Measurements from ENCODE around the gene RAB6D. TPM values are rescaled to one million over a fixed set of nuclear protein-coding genes. Genes with fewer than 3 reads are reported as not detected.
"Not testable (repeated sequence)": the region's sequence is repeated elsewhere in the genome, so short reads cannot be mapped to it uniquely, and the experiment has no call there.

The RAB6D gene
- total RNA-seq, 1 donor from 2014 or later = not detected

- intact Hi-C loops (cut with micrococcal nuclease); H3K36me3 Mint-ChIP-seq (ENCODE audit: low read depth); H3K9me3 Mint-ChIP-seq; H3K4me3 Mint-ChIP-seq; H3K27ac Mint-ChIP-seq; DNase-seq (ENCODE audit: low spot score); H3K4me1 Mint-ChIP-seq (ENCODE audit: low read depth): not testable (repeated sequence)
- H3K27me3 Mint-ChIP-seq (ENCODE audit: insufficient read depth) = peaks cover 23% of the 10 kb centered on the region
These were observed 10.7 kb downstream of the RAB6D start for GRCh38 chr2:131353167-131353697.

GRCh38 chr2:131349021-131349420 is 14.9 kb downstream of the RAB6D start:
- Mint-ChIP-seq H3K9me3 (no peaks in the 10 kb centered on the region), H3K27me3 (ENCODE audit: insufficient read depth) (peaks cover 7% of the 10 kb centered on the region), H3K27ac (no peak overlapping the region), H3K36me3 (ENCODE audit: low read depth) (no peaks in the 10 kb centered on the region), H3K4me3 (no peak overlapping the region), H3K4me1 (ENCODE audit: low read depth) (no peaks in the 10 kb centered on the region)
- DNase-seq (ENCODE audit: low spot score) = no peak
- intact Hi-C loops (cut with micrococcal nuclease) = no loop called here

- H3K4me1 Mint-ChIP-seq (ENCODE audit: low read depth); intact Hi-C loops (cut with micrococcal nuclease); DNase-seq (ENCODE audit: low spot score); H3K4me3 Mint-ChIP-seq; H3K27me3 Mint-ChIP-seq (ENCODE audit: insufficient read depth); H3K27ac Mint-ChIP-seq; H3K36me3 Mint-ChIP-seq (ENCODE audit: low read depth); H3K9me3 Mint-ChIP-seq: not testable (repeated sequence)
These were observed 16.9 kb downstream of the RAB6D start for GRCh38 chr2:131347035-131347434.

GRCh38 chr2:131339307-131339706 is 24.7 kb downstream of the RAB6D start:
- intact Hi-C loops (cut with micrococcal nuclease); H3K27ac Mint-ChIP-seq: not testable (repeated sequence)

GRCh38 chr2:131335319-131335718 is 28.6 kb downstream of the RAB6D start:
- H3K27ac Mint-ChIP-seq; H3K9me3 Mint-ChIP-seq; H3K4me1 Mint-ChIP-seq (ENCODE audit: low read depth); H3K4me3 Mint-ChIP-seq; DNase-seq (ENCODE audit: low spot score); H3K36me3 Mint-ChIP-seq (ENCODE audit: low read depth): not testable (repeated sequence)
- intact Hi-C loops (cut with micrococcal nuclease) = loop anchor here (1.0 kb wide), 1 partner anchor 181 kb away; no protein-coding TSS in a partner anchor
- H3K27me3 Mint-ChIP-seq (ENCODE audit: insufficient read depth) = peaks cover 28% of the 10 kb centered on the region

More at GRCh38 chr2:131339307-131339706, 24.7 kb downstream of the RAB6D start:
- DNase-seq (ENCODE audit: low spot score); H3K4me3 Mint-ChIP-seq; H3K4me1 Mint-ChIP-seq (ENCODE audit: low read depth); H3K9me3 Mint-ChIP-seq; H3K36me3 Mint-ChIP-seq (ENCODE audit: low read depth): not testable (repeated sequence)
- peaks cover 11% of the 10 kb centered on the region for H3K27me3 Mint-ChIP-seq (ENCODE audit: insufficient read depth)

- DNase-seq (ENCODE audit: low spot score); intact Hi-C loops (cut with micrococcal nuclease); H3K4me1 Mint-ChIP-seq (ENCODE audit: low read depth); H3K27ac Mint-ChIP-seq; H3K9me3 Mint-ChIP-seq; H3K36me3 Mint-ChIP-seq (ENCODE audit: low read depth); H3K4me3 Mint-ChIP-seq: not testable (repeated sequence)
- H3K27me3 Mint-ChIP-seq (ENCODE audit: insufficient read depth) = peaks cover 37% of the 10 kb centered on the region
These were observed 31.3 kb downstream of the RAB6D start for GRCh38 chr2:131332709-131333108.

- intact Hi-C loops (cut with micrococcal nuclease); H3K4me3 Mint-ChIP-seq; H3K4me1 Mint-ChIP-seq (ENCODE audit: low read depth); H3K36me3 Mint-ChIP-seq (ENCODE audit: low read depth); H3K27ac Mint-ChIP-seq; H3K9me3 Mint-ChIP-seq; DNase-seq (ENCODE audit: low spot score): not testable (repeated sequence)
- H3K27me3 Mint-ChIP-seq (ENCODE audit: insufficient read depth) = peaks cover 37% of the 10 kb centered on the region
These were observed 33.0 kb downstream of the RAB6D start for GRCh38 chr2:131331000-131331399.

GRCh38 chr2:131322209-131322608 is 41.8 kb downstream of the RAB6D start:
- Mint-ChIP-seq H3K9me3 (no peaks in the 10 kb centered on the region), H3K4me3 (no peak overlapping the region), H3K27ac (no peak overlapping the region), H3K4me1 (ENCODE audit: low read depth) (no peaks in the 10 kb centered on the region), H3K27me3 (ENCODE audit: insufficient read depth) (peaks cover 4% of the 10 kb centered on the region), H3K36me3 (ENCODE audit: low read depth) (no peaks in the 10 kb centered on the region)
- intact Hi-C loops (cut with micrococcal nuclease) = no loop called here
- DNase-seq (ENCODE audit: low spot score) = no peak

GRCh38 chr2:131321344-131321743 is 42.6 kb downstream of the RAB6D start:
- H3K27me3 Mint-ChIP-seq (ENCODE audit: insufficient read depth); H3K36me3 Mint-ChIP-seq (ENCODE audit: low read depth); H3K27ac Mint-ChIP-seq; H3K4me3 Mint-ChIP-seq; H3K9me3 Mint-ChIP-seq; H3K4me1 Mint-ChIP-seq (ENCODE audit: low read depth); intact Hi-C loops (cut with micrococcal nuclease); DNase-seq (ENCODE audit: low spot score): not testable (repeated sequence)

- H3K4me3 Mint-ChIP-seq; DNase-seq (ENCODE audit: low spot score); H3K4me1 Mint-ChIP-seq (ENCODE audit: low read depth); H3K9me3 Mint-ChIP-seq; H3K36me3 Mint-ChIP-seq (ENCODE audit: low read depth); H3K27me3 Mint-ChIP-seq (ENCODE audit: insufficient read depth); H3K27ac Mint-ChIP-seq: not testable (repeated sequence)
- intact Hi-C loops (cut with micrococcal nuclease) = loop anchor here (2.0 kb wide), 1 partner anchor 156 kb away; no protein-coding TSS in a partner anchor
These were observed 53.0 kb downstream of the RAB6D start for GRCh38 chr2:131311001-131311400.

Other genes starting within 250 kb of the RAB6D start
- gene POTEE, start 154.6 kb downstream of the RAB6D start, total RNA-seq = 0.67 and 1.1 TPM in 2 replicates
- gene TUBA3D, start 112.0 kb upstream of the RAB6D start, total RNA-seq = not detected in 2 replicates
- 101 and 110 TPM in 2 replicates for gene MZT2A, start 128.2 kb upstream of the RAB6D start, total RNA-seq
- 1.4 and 1.6 TPM in 2 replicates for gene CCDC74A, start 163.7 kb upstream of the RAB6D start, total RNA-seq

Data from activated T-helper 1 cell treated with anti-CD3 and anti-CD28 coated beads, Interleukin-12 subunit alpha, Interleukin-12 subunit beta, Interleukin-2, Interleukin-4 antibody, amounts not matched to agents 30 ng/mL and 10 ng/mL and 1 ng/mL, durations not matched to agents 14 hours and 24 hours and 36 hours (primary cell).